PC-3 (cell line): ENCODE measurements around the gene USP48. TPM values are rescaled to one million over a fixed set of nuclear protein-coding genes. Genes with fewer than 3 reads are reported as not detected.
A peak's percentile ranks its signal among the peaks of the same experiment; 100 is the strongest.

ENCODE experiments used
- ATAC-seq: fragments of 200-7000 bp; cut with Tn5 transposase; 2 replicates; pipeline ENCODE4 v1.9.1; 2020; ENCODE audit warnings: mild to moderate bottlenecking, moderate library complexity
- BruUV-seq: library from RNA; stranded (reverse); fragments of 400-500 nt; replicated peaks from 2 replicates; lab custom pipeline; 2021; lab: Mats Ljungman, UMichigan
- CTCF ChIA-PET: fragments of 300-600 bp; sonication (Branson Sonifier 250); formaldehyde crosslinking; loops from one replicate; lab custom pipeline; 2022; ENCODE audit warnings: antibody characterized with exemption; lab: Charles Lee
- POLR2A ChIA-PET: fragments of 300-600 bp; sonication (Branson Sonifier 250); formaldehyde crosslinking; loops from one replicate; lab custom pipeline; 2022; ENCODE audit warnings: antibody characterized with exemption; ENCODE audit not compliant: unreplicated experiment; lab: Charles Lee
- DNase-seq: peaks from one replicate; pipeline ENCODE4 v3.0.0-alpha.2; 2015
- H2AFZ ChIP-seq: fragments of 300-600 bp; sonication (generic); 2 replicates; pipeline ENCODE4 v1.6.0; 2016; ENCODE audit warnings: antibody characterized with exemption, low read length
- H3F3A ChIP-seq: fragments of 300-600 bp; sonication (generic); one replicate; pipeline ENCODE4 v1.6.0; 2017; ENCODE audit warnings: antibody characterized with exemption, low read length, control low read depth, mild to moderate bottlenecking; ENCODE audit not compliant: unreplicated experiment
- H3K27ac ChIP-seq: fragments of 300-600 bp; sonication (generic); 2 replicates; pipeline ENCODE4 v1.5.1; 2016; ENCODE audit warnings: mild to moderate bottlenecking, low read length
- H3K27me3 ChIP-seq: fragments of 300-600 bp; sonication (generic); 2 replicates; pipeline ENCODE4 v1.6.1; 2016; ENCODE audit warnings: low read length, mixed read lengths
- H3K36me3 ChIP-seq: fragments of 300-600 bp; sonication (generic); 2 replicates; pipeline ENCODE4 v1.6.1; 2016; ENCODE audit warnings: low read depth, mixed run types, low read length, mixed read lengths
- H3K4me1 ChIP-seq: fragments of 300-600 bp; sonication (generic); 2 replicates; pipeline ENCODE4 v1.5.1; 2016; ENCODE audit warnings: low read length; ENCODE audit not compliant: insufficient read depth
- H3K4me2 ChIP-seq: fragments of 300-600 bp; sonication (generic); 2 replicates; pipeline ENCODE4 v1.6.0; 2016; ENCODE audit warnings: low read length
- H3K4me3 ChIP-seq: fragments of 300-600 bp; sonication (generic); 2 replicates; pipeline ENCODE4 v1.5.1; 2016; ENCODE audit warnings: mild to moderate bottlenecking, low read length, mixed read lengths
- H3K79me2 ChIP-seq: fragments of 300-600 bp; sonication (generic); 2 replicates; pipeline ENCODE4 v1.6.1; 2017; ENCODE audit warnings: low read length, mixed read lengths
- H3K9ac ChIP-seq: fragments of 300-600 bp; sonication (generic); 2 replicates; pipeline ENCODE4 v1.6.0; 2016; ENCODE audit warnings: mild to moderate bottlenecking, low read length
- H3K9me2 ChIP-seq: fragments of 300-600 bp; sonication (generic); replicated peaks from 2 replicates; pipeline ENCODE4 v1.6.1; 2016; ENCODE audit warnings: mixed run types, low read length, mixed read lengths
- H3K9me3 ChIP-seq: fragments of 300-600 bp; sonication (generic); 2 replicates; pipeline ENCODE4 v1.6.1; 2016; ENCODE audit warnings: low read length, mixed read lengths
- H4K20me1 ChIP-seq: fragments of 300-600 bp; sonication (generic); 2 replicates; pipeline ENCODE4 v1.6.1; 2016; ENCODE audit warnings: low read length, mixed read lengths
- CTCF ChIP-seq: fragments of 300-600 bp; sonication (generic); conservative IDR thresholded peaks from 2 replicates; pipeline ENCODE4 v1.5.1; 2017; ENCODE audit warnings: antibody characterized with exemption, low read depth, mild to moderate bottlenecking, low read length
- EZH2 ChIP-seq: fragments of 300-600 bp; sonication (generic); IDR thresholded peaks from one replicate; pipeline ENCODE4 v1.6.1; 2017; ENCODE audit warnings: antibody characterized with exemption, mild to moderate bottlenecking, low read length; ENCODE audit not compliant: unreplicated experiment
- EZH2phosphoT487 ChIP-seq: fragments of 300-600 bp; sonication (generic); IDR thresholded peaks from 2 replicates; pipeline ENCODE4 v1.6.1; 2018; ENCODE audit warnings: mild to moderate bottlenecking, antibody characterized with exemption, low read length, borderline replicate concordance
- intact Hi-C: fragments of 100-400 bp; cut with micrococcal nuclease; formaldehyde crosslinking; loops from 2 replicates; pipeline ENCODE4 v1.9.0; 2023
- total RNA-seq: library from RNA; depleted of rRNA; stranded (reverse); fragments of >200 nt; gene quantifications from 2 replicates; pipeline ENCODE4 v1.2.3, GENCODE V29; 2014

USP48 gene
- total RNA-seq, 1 experiment from 2014 or later, result 33.3 TPM

GRCh38 chr1:21754583-21754982, 28.4 kb downstream of the USP48 start:
- TSS peak; percentile 4 for BruUV-seq
- H3K79me2 ChIP-seq, result peaks cover 28% of the 10 kb centered on the region
- CTCF ChIA-PET, result no interaction called here

GRCh38 chr1:21752186-21752585, 30.8 kb downstream of the USP48 start:
- CTCF ChIA-PET, result no interaction called here
- no peak overlapping the region for H2AFZ ChIP-seq

More at GRCh38 chr1:21754583-21754982, 28.4 kb downstream of the USP48 start:
- POLR2A ChIA-PET, result interaction anchor here (0.6 kb wide), 1 partner anchor 10 kb away, joined by 3 read pairs; no protein-coding TSS in a partner anchor
- H2AFZ ChIP-seq, result no peak overlapping the region
- H3K27me3 ChIP-seq, result no peaks in the 10 kb centered on the region
- no peak for ATAC-seq
- no peak overlapping the region for H3K27ac ChIP-seq
- DNase-seq, result no peak
- intact Hi-C loops, result no loop called here
- H3K4me2 ChIP-seq, result no peak overlapping the region
- no peaks in the 10 kb centered on the region for H3K9me2 ChIP-seq
- TF ChIP-seq CTCF, result no peak
- no peak for TF ChIP-seq EZH2phosphoT487
- no peak for TF ChIP-seq EZH2
- no peaks in the 10 kb centered on the region for H3K9me3 ChIP-seq
- no peaks in the 10 kb centered on the region for H3F3A ChIP-seq
- peaks cover 47% of the 10 kb centered on the region for H3K36me3 ChIP-seq
- H4K20me1 ChIP-seq, result 0 out of 2 replicates have a peak, but pooled peaks cover 4% of the 10 kb centered on the region
- H3K9ac ChIP-seq, result no peak overlapping the region
- H3K4me1 ChIP-seq, result no peaks in the 10 kb centered on the region
- no peak overlapping the region for H3K4me3 ChIP-seq

More at GRCh38 chr1:21752186-21752585, 30.8 kb downstream of the USP48 start:
- H3K9me2 ChIP-seq, result no peaks in the 10 kb centered on the region
- no peaks in the 10 kb centered on the region for H3F3A ChIP-seq
- H3K27ac ChIP-seq, result no peak overlapping the region
- no peaks in the 10 kb centered on the region for H4K20me1 ChIP-seq
- H3K9me3 ChIP-seq, result no peaks in the 10 kb centered on the region
- POLR2A ChIA-PET, result no interaction called here
- H3K27me3 ChIP-seq, result no peaks in the 10 kb centered on the region
- BruUV-seq, result no TSS peak
- H3K9ac ChIP-seq, result no peak overlapping the region
- H3K79me2 ChIP-seq, result 0 out of 2 replicates have a peak, but pooled peaks cover 4% of the 10 kb centered on the region
- TF ChIP-seq EZH2 (no peak), EZH2phosphoT487 (no peak), CTCF (no peak)
- DNase-seq (no peak), ATAC-seq (no peak)
- H3K4me2 ChIP-seq, result no peak overlapping the region
- no peak overlapping the region for H3K4me3 ChIP-seq
- H3K4me1 ChIP-seq, result no peaks in the 10 kb centered on the region
- intact Hi-C loops, result no loop called here
- peaks cover 46% of the 10 kb centered on the region for H3K36me3 ChIP-seq
